ENCODE data around the gene PCDHB16. TPM values are rescaled to one million over a fixed set of nuclear protein-coding genes. Genes with fewer than 3 reads are reported as not detected.
"Not testable (repeated sequence)": the region's sequence is repeated elsewhere in the genome, so short reads cannot be mapped to it uniquely, and the experiment has no call there.

Gene PCDHB16
- total RNA-seq, 2 donors from 2014 or later = 9.7 to 14.8 TPM

DNA sequence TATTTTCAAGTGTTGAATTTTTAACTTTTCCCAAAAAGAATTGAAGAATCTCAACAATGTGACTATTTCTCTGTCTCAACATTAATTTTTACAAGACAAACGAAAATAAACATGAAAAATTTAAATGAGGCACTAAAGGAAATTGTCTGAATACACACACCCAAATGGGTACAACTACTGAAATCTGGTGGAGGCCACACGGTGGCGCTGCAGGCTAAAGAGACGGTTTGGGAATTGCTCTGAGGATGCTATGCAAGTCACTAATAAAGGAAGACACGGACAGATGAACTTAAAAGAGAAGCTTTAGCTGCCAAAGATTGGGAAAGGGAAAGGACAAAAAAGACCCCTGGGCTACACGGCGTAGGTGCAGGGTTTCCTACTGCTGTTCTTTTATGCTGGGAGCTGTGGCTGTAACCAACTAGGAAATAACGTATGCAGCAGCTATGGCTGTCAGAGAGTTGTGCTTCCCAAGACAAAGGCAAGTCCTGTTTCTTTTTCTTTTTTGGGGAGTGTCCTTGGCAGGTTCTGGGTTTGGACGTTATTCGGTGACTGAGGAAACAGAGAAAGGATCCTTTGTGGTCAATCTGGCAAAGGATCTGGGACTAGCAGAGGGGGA, 10.0 kb downstream of the PCDHB16 start, which contains the start of gene PCDHB10:
PCDHB10 (plus strand) TSS at position 244 of the 616 bp plus-strand sequence; CDS start at position 444, 200 bp downstream.
- no peak within 1 kb of the TSS for H3K9ac ChIP-seq (ENCODE audit: extremely low read depth, low read length, poor library complexity, severe bottlenecking)
- TF ChIP-seq, protein P1, sequence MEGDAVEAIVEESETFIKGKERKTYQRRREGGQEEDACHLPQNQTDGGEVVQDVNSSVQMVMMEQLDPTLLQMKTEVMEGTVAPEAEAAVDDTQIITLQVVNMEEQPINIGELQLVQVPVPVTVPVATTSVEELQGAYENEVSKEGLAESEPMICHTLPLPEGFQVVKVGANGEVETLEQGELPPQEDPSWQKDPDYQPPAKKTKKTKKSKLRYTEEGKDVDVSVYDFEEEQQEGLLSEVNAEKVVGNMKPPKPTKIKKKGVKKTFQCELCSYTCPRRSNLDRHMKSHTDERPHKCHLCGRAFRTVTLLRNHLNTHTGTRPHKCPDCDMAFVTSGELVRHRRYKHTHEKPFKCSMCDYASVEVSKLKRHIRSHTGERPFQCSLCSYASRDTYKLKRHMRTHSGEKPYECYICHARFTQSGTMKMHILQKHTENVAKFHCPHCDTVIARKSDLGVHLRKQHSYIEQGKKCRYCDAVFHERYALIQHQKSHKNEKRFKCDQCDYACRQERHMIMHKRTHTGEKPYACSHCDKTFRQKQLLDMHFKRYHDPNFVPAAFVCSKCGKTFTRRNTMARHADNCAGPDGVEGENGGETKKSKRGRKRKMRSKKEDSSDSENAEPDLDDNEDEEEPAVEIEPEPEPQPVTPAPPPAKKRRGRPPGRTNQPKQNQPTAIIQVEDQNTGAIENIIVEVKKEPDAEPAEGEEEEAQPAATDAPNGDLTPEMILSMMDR (conservative IDR thresholded peaks at IDR 0.05) = peak; percentile 94
- peaks cover 18% of the 10 kb centered on the region for H3K36me3 Mint-ChIP-seq (ENCODE audit: low read depth)
- H3K9me3 Mint-ChIP-seq = peaks cover 37% of the 10 kb centered on the region
- peak; percentile 92 for DNase-seq
- H3K4me3 Mint-ChIP-seq = peak within 1 kb of the TSS; percentile 46
- no peaks in the 10 kb centered on the region for H3K36me3 ChIP-seq (ENCODE audit: control insufficient read depth, insufficient read depth, low read length)
- H3K4me1 ChIP-seq (ENCODE audit: control insufficient read depth, insufficient read depth, low read length) = no peaks in the 10 kb centered on the region
- H3K27ac Mint-ChIP-seq = no peak within 1 kb of the TSS
- H3K27me3 Mint-ChIP-seq (ENCODE audit: insufficient read depth) = peaks cover 3% of the 10 kb centered on the region
- H3K4me1 Mint-ChIP-seq = peaks cover 6% of the 10 kb centered on the region
- H3K27me3 ChIP-seq (ENCODE audit: control insufficient read depth, insufficient read depth, low read length, poor library complexity, severe bottlenecking) = no peaks in the 10 kb centered on the region
- no peak within 1 kb of the TSS for H3K4me3 ChIP-seq (ENCODE audit: low read length)
- no peak within 1 kb of the TSS for H3K27ac ChIP-seq (ENCODE audit: low read depth, low read length)
- H3K9me3 ChIP-seq (ENCODE audit: control insufficient read depth, low read length) = peaks cover 9% of the 10 kb centered on the region
- 21 to 28% methylated on average over 7 to 8 of the region's 10 CpGs for WGBS, 2 experiments (ENCODE audit: insufficient coverage in 1 of 2, insufficient read length in 1 of 2)

DNA sequence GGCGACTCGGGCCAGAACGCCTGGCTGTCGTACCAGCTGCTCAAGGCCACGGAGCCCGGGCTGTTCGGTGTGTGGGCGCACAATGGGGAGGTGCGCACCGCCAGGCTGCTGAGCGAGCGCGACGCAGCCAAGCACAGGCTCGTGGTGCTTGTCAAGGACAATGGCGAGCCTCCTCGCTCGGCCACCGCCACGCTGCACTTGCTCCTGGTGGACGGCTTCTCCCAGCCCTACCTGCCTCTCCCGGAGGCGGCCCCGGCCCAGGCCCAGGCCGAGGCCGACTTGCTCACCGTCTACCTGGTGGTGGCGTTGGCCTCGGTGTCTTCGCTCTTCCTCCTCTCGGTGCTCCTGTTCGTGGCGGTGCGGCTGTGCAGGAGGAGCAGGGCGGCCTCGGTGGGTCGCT, 12.1 kb downstream of the PCDHB16 start:
- not testable (repeated sequence) for H3K36me3 ChIP-seq (ENCODE audit: control insufficient read depth, insufficient read depth, low read length); H3K9ac ChIP-seq (ENCODE audit: extremely low read depth, low read length, poor library complexity, severe bottlenecking); H3K4me1 Mint-ChIP-seq; H3K4me3 Mint-ChIP-seq; DNase-seq; H3K27ac ChIP-seq (ENCODE audit: low read depth, low read length); H3K36me3 Mint-ChIP-seq (ENCODE audit: low read depth); H3K4me1 ChIP-seq (ENCODE audit: control insufficient read depth, insufficient read depth, low read length); H3K27ac Mint-ChIP-seq; H3K27me3 ChIP-seq (ENCODE audit: control insufficient read depth, insufficient read depth, low read length, poor library complexity, severe bottlenecking); H3K9me3 ChIP-seq (ENCODE audit: control insufficient read depth, low read length); H3K4me3 ChIP-seq (ENCODE audit: low read length); H3K27me3 Mint-ChIP-seq (ENCODE audit: insufficient read depth)
- WGBS, 2 experiments (ENCODE audit: insufficient coverage in 1 of 2, insufficient read length in 1 of 2) = 99% methylated on average over 18 of the region's 37 CpGs; no CpG with 5 or more reads in 1 of the 2 experiments
- peaks cover 33% of the 10 kb centered on the region for H3K9me3 Mint-ChIP-seq

DNA sequence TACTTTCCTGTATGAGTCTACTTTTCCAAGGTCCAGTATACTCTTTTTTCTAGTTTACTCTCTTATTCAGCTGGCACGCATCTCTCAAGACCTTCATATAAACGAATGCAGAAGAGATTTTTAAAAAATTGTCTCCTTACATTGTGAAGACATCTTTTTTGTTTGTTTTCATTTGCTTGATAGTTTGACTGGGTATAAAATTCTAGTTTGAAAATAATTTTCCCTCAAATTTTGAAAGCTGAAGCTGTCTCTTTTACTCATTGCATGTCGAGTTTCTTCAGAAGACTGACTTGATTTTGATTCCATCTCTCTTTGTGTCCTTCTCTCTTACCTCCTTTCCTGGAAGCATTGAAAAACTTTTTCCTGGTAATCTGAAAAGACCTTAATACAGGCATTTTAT, 14.2 kb downstream of the PCDHB16 start:
- Histone ChIP-seq H3K27ac (ENCODE audit: low read depth, low read length) (no peak overlapping the region), H3K4me1 (ENCODE audit: control insufficient read depth, insufficient read depth, low read length) (no peaks in the 10 kb centered on the region), H3K9me3 (ENCODE audit: control insufficient read depth, low read length) (peaks cover 9% of the 10 kb centered on the region), H3K9ac (ENCODE audit: extremely low read depth, low read length, poor library complexity, severe bottlenecking) (no peak overlapping the region), H3K36me3 (ENCODE audit: control insufficient read depth, insufficient read depth, low read length) (no peaks in the 10 kb centered on the region), H3K27me3 (ENCODE audit: control insufficient read depth, insufficient read depth, low read length, poor library complexity, severe bottlenecking) (no peaks in the 10 kb centered on the region), H3K4me3 (ENCODE audit: low read length) (no peak overlapping the region)
- Mint-ChIP-seq H3K9me3 (peaks cover 33% of the 10 kb centered on the region), H3K4me3 (no peak overlapping the region), H3K27ac (no peak overlapping the region), H3K36me3 (ENCODE audit: low read depth) (peaks cover 10% of the 10 kb centered on the region), H3K27me3 (ENCODE audit: insufficient read depth) (peaks cover 9% of the 10 kb centered on the region), H3K4me1 (peaks cover 6% of the 10 kb centered on the region)
- no peak for DNase-seq
- TF ChIP-seq, protein P1 (conservative IDR thresholded peaks at IDR 0.05) = no peak
- WGBS, 2 experiments (ENCODE audit: insufficient coverage in 1 of 2, insufficient read length in 1 of 2) = 63 to 73% methylated on average over 2 to 3 of the region's 3 CpGs
